Measurements from ENCODE around the gene BRD7.

The BRD7 gene

GRCh38 chr16:50297301-50298074, 71.3 kb downstream of the BRD7 start:
- Histone ChIP-seq H3K36me3 (ENCODE audit: control insufficient read depth, insufficient read depth, low read length) (no peaks in the 10 kb centered on the region), H3K4me1 (ENCODE audit: control insufficient read depth, insufficient read depth, low read length) (peaks cover 10% of the 10 kb centered on the region), H3K27me3 (ENCODE audit: control insufficient read depth, insufficient read depth, low read length, poor library complexity, severe bottlenecking) (no peaks in the 10 kb centered on the region), H3K9me3 (ENCODE audit: control insufficient read depth, low read length) (no peaks in the 10 kb centered on the region), H3K27ac (ENCODE audit: insufficient read depth, low read depth, low read length, poor library complexity, severe bottlenecking) (no peak overlapping the region), H3K4me3 (ENCODE audit: insufficient read depth, low read depth, low read length) (no peak overlapping the region)
- WGBS, 2 experiments, result 82% methylated on average over 15 of the region's 15 CpGs

- no peaks in the 10 kb centered on the region for H3K27me3 ChIP-seq (ENCODE audit: control insufficient read depth, insufficient read depth, low read length, poor library complexity, severe bottlenecking)
- no peak overlapping the region for H3K27ac ChIP-seq (ENCODE audit: insufficient read depth, low read depth, low read length, poor library complexity, severe bottlenecking)
- peaks cover 10% of the 10 kb centered on the region for H3K4me1 ChIP-seq (ENCODE audit: control insufficient read depth, insufficient read depth, low read length)
- no peak overlapping the region for H3K4me3 ChIP-seq (ENCODE audit: insufficient read depth, low read depth, low read length)
- H3K36me3 ChIP-seq (ENCODE audit: control insufficient read depth, insufficient read depth, low read length), result no peaks in the 10 kb centered on the region
- H3K9me3 ChIP-seq (ENCODE audit: control insufficient read depth, low read length), result no peaks in the 10 kb centered on the region
- WGBS, 2 experiments, result 91 to 93% methylated on average over 2 of the region's 2 CpGs
These were observed 72.0 kb downstream of the BRD7 start for GRCh38 chr16:50296807-50297206.

GRCh38 chr16:50295541-50296132, 73.2 kb downstream of the BRD7 start:
- WGBS, 2 experiments, result 94 to 97% methylated on average over 7 of the region's 7 CpGs

DNA sequence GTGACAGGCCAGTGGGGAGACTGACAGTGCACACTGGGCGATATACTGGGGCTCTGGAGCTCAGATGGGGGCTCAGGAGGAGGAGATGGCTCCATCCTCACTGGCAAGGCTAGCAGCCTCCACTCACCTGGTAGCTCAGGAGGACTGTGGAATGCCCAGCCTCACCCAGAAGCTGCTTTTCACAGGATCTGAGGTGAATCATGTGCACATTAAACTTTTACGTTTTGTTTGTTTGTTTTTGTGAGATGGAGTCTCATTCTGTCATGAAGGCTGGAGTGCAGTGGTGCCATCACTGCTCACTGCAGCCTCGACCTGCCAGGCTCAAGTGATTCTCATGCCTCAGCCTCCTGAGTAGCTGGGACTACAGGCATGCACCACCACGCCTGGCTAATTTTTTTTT, 73.8 kb downstream of the BRD7 start:
- no peak overlapping the region for H3K27ac ChIP-seq (ENCODE audit: insufficient read depth, low read depth, low read length, poor library complexity, severe bottlenecking)
- no peak overlapping the region for H3K4me3 ChIP-seq (ENCODE audit: insufficient read depth, low read depth, low read length)
- H3K9me3 ChIP-seq (ENCODE audit: control insufficient read depth, low read length), result no peaks in the 10 kb centered on the region
- WGBS, 2 experiments, result 89 to 92% methylated on average over 3 of the region's 4 CpGs
- H3K27me3 ChIP-seq (ENCODE audit: control insufficient read depth, insufficient read depth, low read length, poor library complexity, severe bottlenecking), result no peaks in the 10 kb centered on the region
- H3K36me3 ChIP-seq (ENCODE audit: control insufficient read depth, insufficient read depth, low read length), result no peaks in the 10 kb centered on the region
- H3K4me1 ChIP-seq (ENCODE audit: control insufficient read depth, insufficient read depth, low read length), result peaks cover 10% of the 10 kb centered on the region

More at GRCh38 chr16:50295541-50296132, 73.2 kb downstream of the BRD7 start:
- Histone ChIP-seq H3K27ac (ENCODE audit: insufficient read depth, low read depth, low read length, poor library complexity, severe bottlenecking) (no peak overlapping the region), H3K27me3 (ENCODE audit: control insufficient read depth, insufficient read depth, low read length, poor library complexity, severe bottlenecking) (no peaks in the 10 kb centered on the region), H3K4me3 (ENCODE audit: insufficient read depth, low read depth, low read length) (no peak overlapping the region), H3K36me3 (ENCODE audit: control insufficient read depth, insufficient read depth, low read length) (no peaks in the 10 kb centered on the region), H3K9me3 (ENCODE audit: control insufficient read depth, low read length) (no peaks in the 10 kb centered on the region), H3K4me1 (ENCODE audit: control insufficient read depth, insufficient read depth, low read length) (peaks cover 10% of the 10 kb centered on the region)

GRCh38 chr16:50293994-50294855, 74.6 kb downstream of the BRD7 start:
- Histone ChIP-seq H3K27me3 (ENCODE audit: control insufficient read depth, insufficient read depth, low read length, poor library complexity, severe bottlenecking) (no peaks in the 10 kb centered on the region), H3K9me3 (ENCODE audit: control insufficient read depth, low read length) (no peaks in the 10 kb centered on the region), H3K4me1 (ENCODE audit: control insufficient read depth, insufficient read depth, low read length) (peaks cover 10% of the 10 kb centered on the region), H3K27ac (ENCODE audit: insufficient read depth, low read depth, low read length, poor library complexity, severe bottlenecking) (no peak overlapping the region), H3K36me3 (ENCODE audit: control insufficient read depth, insufficient read depth, low read length) (no peaks in the 10 kb centered on the region), H3K4me3 (ENCODE audit: insufficient read depth, low read depth, low read length) (no peak overlapping the region)
- WGBS, 2 experiments, result 89 to 92% methylated on average over 20 of the region's 20 CpGs

DNA sequence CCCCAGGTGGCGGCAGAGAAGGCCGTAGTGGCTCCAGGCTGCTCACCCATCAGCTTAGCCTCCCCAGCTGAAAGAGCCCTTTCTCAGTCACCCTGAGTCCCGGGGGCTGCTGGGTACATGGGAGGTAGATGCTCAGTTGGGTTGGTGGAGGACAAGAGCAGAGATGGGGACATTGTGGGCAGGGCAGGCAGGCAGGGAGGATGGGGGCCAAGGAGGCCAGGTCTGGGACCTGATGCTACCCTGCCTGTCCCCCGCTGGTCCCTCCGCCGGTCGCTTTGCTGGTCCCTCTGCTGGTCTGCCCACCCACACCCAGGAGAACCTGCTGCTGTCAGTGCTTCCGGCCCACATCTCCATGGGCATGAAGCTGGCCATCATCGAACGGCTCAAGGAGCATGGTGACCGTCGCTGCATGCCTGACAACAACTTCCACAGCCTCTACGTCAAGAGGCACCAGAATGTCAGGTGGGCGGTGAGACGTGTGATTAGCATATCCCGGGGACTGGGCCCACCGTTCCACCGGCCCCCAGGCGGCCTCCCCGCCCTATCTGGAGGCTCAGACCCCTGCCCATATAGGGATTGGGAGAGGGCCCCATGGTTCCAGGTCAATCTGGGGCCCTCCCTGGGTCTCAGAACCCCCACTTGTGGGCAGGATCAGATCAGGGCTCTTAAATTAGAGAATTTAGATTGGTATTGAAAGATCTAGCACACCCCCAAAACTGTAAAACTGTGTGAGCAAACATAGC, 75.6 kb downstream of the BRD7 start:
- H3K4me3 ChIP-seq (ENCODE audit: insufficient read depth, low read depth, low read length), result no peak overlapping the region
- H3K9me3 ChIP-seq (ENCODE audit: control insufficient read depth, low read length), result no peaks in the 10 kb centered on the region
- WGBS, 2 experiments, result 89 to 90% methylated on average over 20 of the region's 20 CpGs
- H3K27me3 ChIP-seq (ENCODE audit: control insufficient read depth, insufficient read depth, low read length, poor library complexity, severe bottlenecking), result no peaks in the 10 kb centered on the region
- H3K27ac ChIP-seq (ENCODE audit: insufficient read depth, low read depth, low read length, poor library complexity, severe bottlenecking), result no peak overlapping the region
- peaks cover 10% of the 10 kb centered on the region for H3K4me1 ChIP-seq (ENCODE audit: control insufficient read depth, insufficient read depth, low read length)
- no peaks in the 10 kb centered on the region for H3K36me3 ChIP-seq (ENCODE audit: control insufficient read depth, insufficient read depth, low read length)

DNA sequence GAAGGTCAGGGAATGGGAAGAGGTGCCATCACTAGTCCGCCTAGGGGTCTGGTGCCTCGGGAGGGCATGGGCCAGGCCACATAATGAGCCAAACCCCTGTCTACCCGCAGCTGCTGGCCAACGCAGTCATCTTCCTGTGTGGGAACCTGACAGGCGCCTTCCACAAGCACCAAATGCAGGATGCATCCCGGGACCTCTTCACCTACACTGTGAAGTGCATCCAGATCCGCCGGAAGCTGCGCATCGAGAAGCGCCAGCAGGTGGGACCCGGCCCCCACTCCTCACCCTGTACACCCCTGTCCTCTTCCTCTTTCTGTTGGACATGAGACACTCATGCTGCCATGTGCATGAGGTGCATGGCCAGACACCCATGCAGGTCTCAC, 76.2 kb downstream of the BRD7 start:
- Histone ChIP-seq H3K27ac (ENCODE audit: insufficient read depth, low read depth, low read length, poor library complexity, severe bottlenecking) (no peak overlapping the region), H3K9me3 (ENCODE audit: control insufficient read depth, low read length) (no peaks in the 10 kb centered on the region), H3K4me1 (ENCODE audit: control insufficient read depth, insufficient read depth, low read length) (peaks cover 3% of the 10 kb centered on the region), H3K4me3 (ENCODE audit: insufficient read depth, low read depth, low read length) (no peak overlapping the region), H3K36me3 (ENCODE audit: control insufficient read depth, insufficient read depth, low read length) (no peaks in the 10 kb centered on the region), H3K27me3 (ENCODE audit: control insufficient read depth, insufficient read depth, low read length, poor library complexity, severe bottlenecking) (no peaks in the 10 kb centered on the region)
- 95 to 96% methylated on average over 12 of the region's 12 CpGs for WGBS, 2 experiments

GRCh38 chr16:50291719-50292565, 76.8 kb downstream of the BRD7 start:
- H3K9me3 ChIP-seq (ENCODE audit: control insufficient read depth, low read length), result no peaks in the 10 kb centered on the region
- H3K27me3 ChIP-seq (ENCODE audit: control insufficient read depth, insufficient read depth, low read length, poor library complexity, severe bottlenecking), result no peaks in the 10 kb centered on the region
- 85 to 86% methylated on average over 26 of the region's 26 CpGs for WGBS, 2 experiments
- no peak overlapping the region for H3K4me3 ChIP-seq (ENCODE audit: insufficient read depth, low read depth, low read length)
- no peaks in the 10 kb centered on the region for H3K36me3 ChIP-seq (ENCODE audit: control insufficient read depth, insufficient read depth, low read length)
- H3K27ac ChIP-seq (ENCODE audit: insufficient read depth, low read depth, low read length, poor library complexity, severe bottlenecking), result no peak overlapping the region
- no peaks in the 10 kb centered on the region for H3K4me1 ChIP-seq (ENCODE audit: control insufficient read depth, insufficient read depth, low read length)

- Histone ChIP-seq H3K27me3 (ENCODE audit: control insufficient read depth, insufficient read depth, low read length, poor library complexity, severe bottlenecking) (no peaks in the 10 kb centered on the region), H3K27ac (ENCODE audit: insufficient read depth, low read depth, low read length, poor library complexity, severe bottlenecking) (no peak overlapping the region), H3K9me3 (ENCODE audit: control insufficient read depth, low read length) (no peaks in the 10 kb centered on the region), H3K4me3 (ENCODE audit: insufficient read depth, low read depth, low read length) (no peak overlapping the region), H3K4me1 (ENCODE audit: control insufficient read depth, insufficient read depth, low read length) (no peaks in the 10 kb centered on the region), H3K36me3 (ENCODE audit: control insufficient read depth, insufficient read depth, low read length) (no peaks in the 10 kb centered on the region)
- WGBS, 2 experiments, result 94 to 96% methylated on average over 6 of the region's 6 CpGs
These were observed 77.9 kb downstream of the BRD7 start for GRCh38 chr16:50290856-50291255.
